GM12891 (cell line): ENCODE results near the gene ARHGEF16.

Source experiments
- DNase-seq: peaks from one replicate; pipeline ENCODE4 v3.0.0; 2011; ENCODE audit warnings: low spot score; ENCODE audit not compliant: insufficient read length
- FAIRE-seq: peaks from 2 replicates; lab custom pipeline; 2011; peaks lifted over from hg19 to GRCh38; lab: Jason Lieb, UNC
- PAX5 ChIP-seq: IDR thresholded peaks from 2 replicates; pipeline ENCODE4 v1.6.1; 2011; ENCODE audit warnings: low read length, moderate library complexity, mild to moderate bottlenecking; ENCODE audit not compliant: insufficient read depth, severe bottlenecking
- POLR2A ChIP-seq: IDR thresholded peaks from 2 replicates; pipeline ENCODE4 v1.6.1; 2011; ENCODE audit warnings: low read depth, low read length, control low read depth
- POLR2AphosphoS5 ChIP-seq: IDR thresholded peaks from 2 replicates; pipeline ENCODE4 v1.6.1; 2011; ENCODE audit warnings: low read depth, low read length, control low read depth
- POU2F2 ChIP-seq: IDR thresholded peaks from 2 replicates; pipeline ENCODE4 v1.6.1; 2011; ENCODE audit warnings: low read depth, mild to moderate bottlenecking, control low read depth, low read length, moderate library complexity
- SPI1 ChIP-seq: IDR thresholded peaks from 2 replicates; pipeline ENCODE4 v1.6.1; 2011; ENCODE audit warnings: low read depth, low read length, control low read depth
- TAF1 ChIP-seq: IDR thresholded peaks from 2 replicates; pipeline ENCODE4 v1.6.1; 2011; ENCODE audit warnings: low read depth, low read length, control low read depth

ARHGEF16 gene

DNA sequence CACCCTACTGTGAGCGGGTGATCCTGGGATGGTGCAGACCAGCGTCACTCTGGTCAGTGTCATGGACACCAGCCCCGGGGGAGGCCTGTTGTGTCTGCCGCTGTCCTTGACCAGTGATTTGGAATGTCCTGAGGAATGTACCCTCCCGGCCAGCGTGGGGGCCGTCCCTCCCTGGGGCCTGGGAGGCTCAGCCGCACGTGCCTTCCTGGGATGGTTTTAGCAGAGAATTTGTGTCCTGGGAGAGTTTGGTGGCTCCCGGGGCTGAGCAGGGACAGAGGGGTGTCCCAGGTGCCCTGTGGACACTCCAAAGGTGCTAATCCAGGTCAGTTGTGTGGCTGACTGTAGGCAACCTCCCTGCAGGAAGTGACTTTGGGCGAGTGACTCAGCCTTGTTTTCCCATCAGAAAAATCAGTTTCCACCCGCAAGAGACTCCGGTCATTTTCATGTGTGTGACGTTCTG is 6.2 kb downstream of the ARHGEF16 start:
- DNase-seq, result no peak
- no peak for TF ChIP-seq POU2F2
- no peak for TF ChIP-seq TAF1
- TF ChIP-seq PAX5, result no peak
- no peak for TF ChIP-seq POLR2A
- no peak for TF ChIP-seq POLR2AphosphoS5
- TF ChIP-seq SPI1, result no peak
- no peak for FAIRE-seq

DNA sequence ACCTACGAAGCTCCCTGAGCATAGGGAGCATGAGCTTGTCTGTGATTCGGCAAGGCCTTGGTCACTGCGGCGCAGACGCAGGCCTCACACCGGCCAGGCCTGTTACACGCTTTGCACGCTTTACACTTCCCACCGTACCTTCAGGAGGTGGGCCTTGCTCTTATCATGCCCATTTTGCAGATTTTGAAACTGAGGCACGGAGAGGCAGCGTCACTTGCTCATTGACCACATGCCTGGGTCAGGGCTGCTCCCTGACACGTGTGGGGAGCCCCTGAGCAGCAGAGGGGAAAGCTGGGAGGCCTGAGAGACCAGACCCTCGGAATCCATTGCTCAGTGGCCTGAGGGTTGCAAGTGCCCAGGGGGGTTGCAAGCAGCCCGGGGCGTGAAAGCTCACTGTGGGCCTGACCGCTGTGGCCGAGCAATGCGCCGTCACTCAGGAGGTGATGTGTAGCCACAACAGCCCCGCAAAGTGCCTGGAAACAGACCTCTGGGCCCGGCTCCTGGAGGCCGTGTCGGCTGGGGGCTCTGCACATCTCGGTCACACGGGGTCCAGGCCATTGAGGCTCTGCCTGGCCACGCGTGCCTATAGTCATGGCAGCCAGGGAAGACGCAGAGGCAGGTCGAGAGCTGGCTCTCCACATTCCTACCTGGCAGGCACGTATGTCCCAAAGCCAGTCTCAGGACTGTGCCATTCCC is 6.9 kb downstream of the ARHGEF16 start:
- DNase-seq, result no peak
- TF ChIP-seq POU2F2, result no peak
- no peak for TF ChIP-seq SPI1
- TF ChIP-seq PAX5, result no peak
- no peak for TF ChIP-seq TAF1
- TF ChIP-seq POLR2AphosphoS5, result no peak
- no peak for TF ChIP-seq POLR2A
- no peak for FAIRE-seq

DNA sequence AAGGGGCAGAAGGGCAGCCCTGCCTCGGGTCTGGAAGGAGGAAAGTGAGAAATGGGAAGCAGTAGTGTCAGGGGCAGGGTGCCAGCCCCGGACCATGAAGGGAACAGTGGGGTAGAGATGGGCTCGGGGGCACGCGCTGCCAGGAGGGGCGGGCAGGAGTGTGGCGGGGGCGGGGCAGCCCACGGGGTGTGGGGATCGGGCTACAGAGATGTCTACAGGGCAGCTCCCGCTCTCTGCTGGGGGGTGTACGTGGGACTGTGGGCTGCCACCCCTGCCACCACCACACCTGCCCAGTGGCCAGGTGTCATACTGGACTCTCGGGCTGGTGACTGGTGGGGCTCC is 7.4 kb downstream of the ARHGEF16 start:
- no peak for FAIRE-seq
- no peak for DNase-seq
- no peak for TF ChIP-seq TAF1
- TF ChIP-seq SPI1, result no peak

DNA sequence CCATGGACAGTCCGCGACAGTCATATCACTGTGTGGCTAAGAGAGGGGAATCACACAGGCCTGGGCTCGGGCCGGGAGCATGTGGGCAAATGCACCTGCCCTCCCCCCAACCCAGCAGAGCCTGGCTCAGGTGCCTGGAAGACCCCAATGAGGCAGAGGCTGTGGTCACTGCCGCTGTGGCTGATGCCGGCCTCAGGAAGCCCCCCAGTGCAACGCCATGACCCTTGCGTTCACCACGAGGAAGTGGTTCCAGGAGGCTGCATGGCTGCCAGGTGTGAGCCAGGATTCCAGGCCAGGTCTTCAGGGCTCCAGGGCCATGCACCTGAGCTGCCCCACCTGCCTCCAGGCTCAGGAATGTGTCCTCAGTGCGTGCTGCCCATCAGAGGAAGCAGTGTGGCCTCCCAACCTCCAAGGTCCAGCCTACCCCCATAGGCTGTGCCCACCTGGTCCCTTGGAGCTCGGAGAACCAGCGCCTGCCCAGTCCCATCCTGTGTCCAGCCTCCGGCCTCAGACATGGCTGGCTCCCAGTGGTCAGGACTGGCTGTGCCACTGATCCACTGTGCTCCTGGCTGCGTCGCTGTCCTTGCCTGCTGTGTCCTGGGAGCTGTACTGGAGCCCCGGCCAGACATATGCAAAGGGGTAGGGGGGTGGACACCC is 8.0 kb downstream of the ARHGEF16 start:
- FAIRE-seq (no peak), DNase-seq (no peak)
- TF ChIP-seq POU2F2 (no peak), TAF1 (no peak), PAX5 (no peak), SPI1 (no peak)

DNA sequence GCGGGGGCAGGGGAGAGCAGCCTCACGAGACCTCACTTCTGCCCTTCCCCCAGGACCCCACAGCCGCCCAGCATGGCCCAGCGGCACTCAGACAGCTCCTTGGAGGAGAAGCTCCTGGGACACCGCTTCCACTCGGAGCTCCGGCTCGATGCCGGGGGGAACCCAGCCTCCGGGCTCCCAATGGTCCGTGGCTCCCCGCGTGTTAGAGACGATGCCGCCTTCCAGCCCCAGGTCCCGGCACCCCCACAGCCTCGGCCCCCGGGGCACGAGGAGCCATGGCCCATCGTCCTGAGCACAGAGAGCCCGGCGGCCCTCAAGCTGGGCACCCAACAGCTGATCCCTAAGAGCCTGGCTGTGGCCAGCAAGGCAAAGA is 8.5 kb downstream of the ARHGEF16 start:
- no peak for DNase-seq
- no peak for FAIRE-seq
- TF ChIP-seq POLR2AphosphoS5, result no peak
- TF ChIP-seq POU2F2, result no peak
- TF ChIP-seq POLR2A, result no peak

DNA sequence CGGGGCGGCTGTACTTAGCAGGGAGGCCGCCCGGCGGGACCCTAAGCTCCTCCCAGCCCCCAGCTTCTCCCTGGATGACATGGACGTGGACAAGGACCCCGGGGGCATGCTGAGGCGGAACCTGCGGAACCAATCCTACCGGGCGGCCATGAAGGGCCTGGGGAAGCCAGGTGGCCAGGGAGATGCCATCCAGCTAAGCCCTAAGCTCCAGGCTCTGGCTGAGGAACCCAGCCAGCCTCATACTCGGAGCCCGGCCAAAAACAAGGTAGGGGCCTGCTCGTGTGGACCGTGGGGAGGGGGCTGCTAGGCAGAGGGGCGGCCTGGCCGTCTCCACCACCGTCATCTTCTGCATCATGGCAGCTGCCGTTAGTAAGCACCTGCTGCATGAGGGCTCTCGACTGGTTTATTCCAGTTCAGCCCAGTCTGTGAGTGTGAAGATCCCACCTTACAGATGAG is 9.0 kb downstream of the ARHGEF16 start:
- DNase-seq (no peak), FAIRE-seq (no peak)
- TF ChIP-seq TAF1, result no peak
- no peak for TF ChIP-seq PAX5
- TF ChIP-seq POU2F2, result no peak
- no peak for TF ChIP-seq POLR2AphosphoS5
- no peak for TF ChIP-seq SPI1
- TF ChIP-seq POLR2A, result no peak

DNA sequence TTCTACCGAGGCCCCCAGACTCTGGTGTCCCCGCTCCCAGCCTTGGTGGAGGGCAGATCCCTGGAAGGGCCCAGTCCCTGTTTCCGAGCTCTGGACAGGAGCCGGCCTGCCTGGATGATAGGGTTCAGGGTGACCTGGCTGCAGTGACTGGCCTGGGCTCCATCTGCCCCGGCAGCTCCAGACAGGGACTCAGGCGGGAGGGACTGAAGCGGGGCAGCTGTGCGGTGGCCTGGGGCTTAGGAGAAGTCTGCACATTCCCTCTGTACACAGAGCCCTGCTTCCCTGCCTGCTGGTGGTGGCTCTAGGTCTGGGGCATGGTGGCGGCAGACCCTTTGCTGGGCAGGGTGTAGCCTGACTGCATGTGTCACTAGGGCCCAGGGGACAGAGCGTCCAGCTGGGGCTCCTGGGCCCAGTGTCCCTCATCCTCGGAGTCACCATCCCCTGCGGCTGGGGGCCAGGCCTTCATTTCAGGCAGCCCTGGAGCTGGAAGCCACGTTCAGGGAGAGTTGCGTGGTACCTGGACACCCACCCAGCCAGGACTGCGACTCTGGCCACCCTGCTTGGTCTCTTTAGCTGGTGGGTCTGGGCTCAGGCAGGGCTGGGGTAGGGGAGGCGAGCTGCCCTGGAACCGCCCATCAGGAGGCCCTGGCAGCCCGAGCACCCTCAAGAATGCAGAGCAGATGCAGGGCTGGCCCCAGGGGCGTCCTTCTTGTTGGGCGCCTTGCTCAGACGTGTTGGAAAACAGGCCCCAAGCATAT is 9.6 kb downstream of the ARHGEF16 start:
- no peak for TF ChIP-seq SPI1
- TF ChIP-seq PAX5, result no peak
- TF ChIP-seq TAF1, result no peak
- no peak for TF ChIP-seq POLR2A
- FAIRE-seq (no peak), DNase-seq (no peak)

DNA sequence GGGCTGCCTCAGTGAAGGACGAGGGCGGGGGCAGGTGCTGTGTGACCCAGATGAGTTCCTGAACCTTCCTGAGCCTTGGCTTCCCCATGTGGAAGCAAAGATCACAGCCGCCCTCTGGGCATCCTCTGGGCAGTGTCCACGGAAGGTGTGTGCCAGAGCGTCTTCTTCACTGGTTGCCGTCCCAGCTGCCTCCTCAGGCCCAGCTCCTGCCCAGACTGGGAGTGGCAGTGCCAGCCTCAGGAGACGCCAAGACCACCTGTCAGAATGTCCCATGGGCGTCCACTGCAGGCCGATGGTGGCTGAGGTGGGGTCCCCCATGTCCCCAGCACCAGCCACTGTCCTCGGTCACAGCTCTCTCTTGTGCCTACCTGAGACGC is 10.2 kb downstream of the ARHGEF16 start:
- DNase-seq (no peak), FAIRE-seq (no peak)
- TF ChIP-seq POLR2AphosphoS5 (no peak), PAX5 (no peak), POU2F2 (no peak)

DNA sequence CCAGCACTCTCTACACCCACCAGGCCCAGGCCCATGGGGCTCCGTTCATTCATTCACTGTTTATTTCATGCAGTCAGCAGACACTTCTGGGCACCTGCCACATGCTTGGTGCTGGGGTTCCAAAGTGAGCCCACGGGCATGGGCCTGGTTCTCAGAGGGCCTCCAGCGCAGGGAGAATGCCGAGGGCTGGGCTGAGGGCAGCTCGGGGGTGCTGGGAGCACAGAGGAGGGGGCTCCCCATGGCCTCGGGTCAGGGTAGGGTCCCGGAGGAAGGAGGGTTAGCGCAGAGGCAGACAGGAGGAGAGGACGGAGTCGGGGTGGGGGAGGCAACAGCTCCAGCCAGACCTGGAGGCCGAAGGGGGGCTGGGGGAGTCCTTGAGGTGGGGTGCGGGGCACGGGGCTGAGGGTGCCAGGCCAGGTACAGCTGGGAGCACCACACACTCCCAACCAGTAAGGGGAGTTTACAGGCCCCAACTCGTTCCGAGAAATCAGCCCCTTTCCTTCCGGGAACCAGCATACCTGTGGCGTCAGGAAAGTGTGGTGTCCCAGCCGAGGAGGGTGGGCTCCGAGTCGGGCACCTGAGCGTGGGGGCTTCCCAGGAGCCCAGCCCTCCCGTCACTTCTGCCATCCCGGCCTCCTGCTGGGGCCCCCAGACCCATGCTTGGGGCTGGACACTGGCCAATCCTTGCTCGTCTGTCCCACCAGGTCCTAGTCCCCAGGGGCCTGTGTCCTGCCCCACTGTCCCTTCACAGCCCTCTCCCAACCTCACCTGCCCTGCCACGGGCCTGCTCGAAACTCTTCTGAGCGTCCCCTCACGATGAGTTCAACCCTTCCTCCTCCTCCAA is 10.8 kb downstream of the ARHGEF16 start:
- FAIRE-seq (no peak), DNase-seq (no peak)
- no peak for TF ChIP-seq POLR2A
- TF ChIP-seq POLR2AphosphoS5, result no peak
- TF ChIP-seq TAF1, result no peak
- TF ChIP-seq POU2F2, result no peak
- TF ChIP-seq PAX5, result no peak
- TF ChIP-seq SPI1, result no peak

DNA sequence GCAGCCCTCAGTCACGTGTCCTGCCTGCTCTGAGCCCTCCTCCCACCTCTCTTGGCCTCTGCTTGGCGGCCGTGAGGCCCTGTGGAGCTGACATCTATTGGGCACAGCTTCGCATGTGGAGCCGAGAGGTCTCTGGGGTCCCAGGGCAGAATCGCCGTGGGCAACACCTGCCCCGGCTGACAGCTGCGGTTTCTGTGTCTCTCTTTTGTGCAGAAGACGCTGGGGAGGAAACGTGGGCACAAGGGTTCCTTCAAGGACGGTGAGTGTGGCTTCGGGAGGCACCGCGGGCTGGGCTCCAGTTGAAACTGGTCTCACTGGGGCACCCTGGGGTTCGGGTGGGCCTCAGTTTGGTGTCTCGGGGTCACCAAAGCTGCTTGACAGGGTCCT is 11.5 kb downstream of the ARHGEF16 start:
- no peak for DNase-seq
- TF ChIP-seq POLR2A (no peak), PAX5 (no peak), SPI1 (no peak), TAF1 (no peak), POLR2AphosphoS5 (no peak), POU2F2 (no peak)
- no peak for FAIRE-seq
